ENCODE measurements around the gene EPHB3. TPM values are rescaled to one million over a fixed set of nuclear protein-coding genes. Genes with fewer than 3 reads are reported as not detected.

EPHB3 gene
- total RNA-seq, 1 experiment from 2014 or later, result 6.0 TPM

GRCh38 chr3:184541886-184542562 is 19.6 kb upstream of the EPHB3 start:
- Histone ChIP-seq H3K27ac (ENCODE audit: low read length) (no peak overlapping the region), H3K27me3 (ENCODE audit: control insufficient read depth, insufficient read depth, low read length) (peaks cover 16% of the 10 kb centered on the region), H3K36me3 (ENCODE audit: control insufficient read depth, insufficient read depth, low read length) (no peaks in the 10 kb centered on the region), H3K4me3 (ENCODE audit: low read depth in 2 of 2, low read length in 2 of 2) (no peak overlapping the region), H3K4me1 (ENCODE audit: control insufficient read depth, insufficient read depth, low read length) (no peaks in the 10 kb centered on the region), H3K9me3 (ENCODE audit: control insufficient read depth, insufficient read depth, low read depth, low read length) (no peaks in the 10 kb centered on the region)
- in situ Hi-C loops (cut with HindIII; ENCODE audit: low pct_unique_long_range_greater_than_20kb, low sequenced_read_pairs), result no loop called here
- ChIA-PET POLR2A (interaction anchor here (0.6 kb wide), 1 partner anchor 171 kb away, joined by 8 read pairs; no protein-coding TSS in a partner anchor), CTCF (interaction anchor here (0.6 to 6.2 kb wide), 6 partner anchors 29 to 276 kb away, joined by 3 to 53 read pairs (median 6); partner anchors contain the start of gene THPO)
- DNase-seq (ENCODE audit: low read depth, low spot score), result no peak
- no peak for ATAC-seq
- no TSS peak for BruUV-seq (replicated peaks)
- no peak for TF ChIP-seq TCF7L2 (IDR thresholded peaks at IDR 0.05; ENCODE audit: low read depth, low read length)
- TF ChIP-seq POLR2AphosphoS5 (IDR thresholded peaks at IDR 0.05; ENCODE audit: low read depth, low read length), result no peak
- TF ChIP-seq CTCF (IDR thresholded peaks at IDR 0.05), result no peak
- TF ChIP-seq, protein P1, sequence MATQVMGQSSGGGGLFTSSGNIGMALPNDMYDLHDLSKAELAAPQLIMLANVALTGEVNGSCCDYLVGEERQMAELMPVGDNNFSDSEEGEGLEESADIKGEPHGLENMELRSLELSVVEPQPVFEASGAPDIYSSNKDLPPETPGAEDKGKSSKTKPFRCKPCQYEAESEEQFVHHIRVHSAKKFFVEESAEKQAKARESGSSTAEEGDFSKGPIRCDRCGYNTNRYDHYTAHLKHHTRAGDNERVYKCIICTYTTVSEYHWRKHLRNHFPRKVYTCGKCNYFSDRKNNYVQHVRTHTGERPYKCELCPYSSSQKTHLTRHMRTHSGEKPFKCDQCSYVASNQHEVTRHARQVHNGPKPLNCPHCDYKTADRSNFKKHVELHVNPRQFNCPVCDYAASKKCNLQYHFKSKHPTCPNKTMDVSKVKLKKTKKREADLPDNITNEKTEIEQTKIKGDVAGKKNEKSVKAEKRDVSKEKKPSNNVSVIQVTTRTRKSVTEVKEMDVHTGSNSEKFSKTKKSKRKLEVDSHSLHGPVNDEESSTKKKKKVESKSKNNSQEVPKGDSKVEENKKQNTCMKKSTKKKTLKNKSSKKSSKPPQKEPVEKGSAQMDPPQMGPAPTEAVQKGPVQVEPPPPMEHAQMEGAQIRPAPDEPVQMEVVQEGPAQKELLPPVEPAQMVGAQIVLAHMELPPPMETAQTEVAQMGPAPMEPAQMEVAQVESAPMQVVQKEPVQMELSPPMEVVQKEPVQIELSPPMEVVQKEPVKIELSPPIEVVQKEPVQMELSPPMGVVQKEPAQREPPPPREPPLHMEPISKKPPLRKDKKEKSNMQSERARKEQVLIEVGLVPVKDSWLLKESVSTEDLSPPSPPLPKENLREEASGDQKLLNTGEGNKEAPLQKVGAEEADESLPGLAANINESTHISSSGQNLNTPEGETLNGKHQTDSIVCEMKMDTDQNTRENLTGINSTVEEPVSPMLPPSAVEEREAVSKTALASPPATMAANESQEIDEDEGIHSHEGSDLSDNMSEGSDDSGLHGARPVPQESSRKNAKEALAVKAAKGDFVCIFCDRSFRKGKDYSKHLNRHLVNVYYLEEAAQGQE (IDR thresholded peaks at IDR 0.05; ENCODE audit: insufficient read depth in 1 of 2, low read depth in 2 of 2, low read length in 1 of 2), result no peak
- TF ChIP-seq SIN3A (IDR thresholded peaks at IDR 0.05; ENCODE audit: borderline replicate concordance, insufficient read depth, low read depth, low read length), result no peak
- intact Hi-C loops (cut with micrococcal nuclease; ENCODE audit: unreplicated experiment), result no loop called here

DNA sequence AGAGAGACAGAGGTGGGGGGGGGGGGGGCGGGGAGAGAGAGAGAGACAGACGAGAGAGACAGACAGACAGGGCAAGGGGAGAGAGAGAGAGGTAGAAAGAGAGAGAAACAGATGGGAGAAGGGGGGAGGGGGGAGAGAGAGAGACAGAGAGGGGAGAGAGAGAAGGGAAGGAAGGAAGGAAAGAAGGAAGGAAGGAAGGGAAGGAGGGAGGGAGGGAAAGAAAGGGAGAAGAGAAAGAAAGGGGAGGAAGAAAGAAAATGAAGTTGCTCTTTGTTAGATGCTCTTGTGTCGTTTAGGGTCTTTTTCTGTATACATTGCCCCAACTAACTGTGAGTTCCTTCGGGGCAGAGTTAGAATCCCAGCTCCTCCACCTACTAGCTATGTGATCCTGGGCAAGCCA is 19.0 kb upstream of the EPHB3 start:
- intact Hi-C loops (cut with micrococcal nuclease; ENCODE audit: unreplicated experiment) (no loop called here), in situ Hi-C loops (cut with HindIII; ENCODE audit: low pct_unique_long_range_greater_than_20kb, low sequenced_read_pairs) (no loop called here)
- no TSS peak for BruUV-seq (replicated peaks)
- Histone ChIP-seq H3K27ac (ENCODE audit: low read length) (no peak overlapping the region), H3K4me1 (ENCODE audit: control insufficient read depth, insufficient read depth, low read length) (no peaks in the 10 kb centered on the region), H3K27me3 (ENCODE audit: control insufficient read depth, insufficient read depth, low read length) (peaks cover 12% of the 10 kb centered on the region), H3K36me3 (ENCODE audit: control insufficient read depth, insufficient read depth, low read length) (no peaks in the 10 kb centered on the region), H3K4me3 (ENCODE audit: low read depth in 2 of 2, low read length in 2 of 2) (no peak overlapping the region), H3K9me3 (ENCODE audit: control insufficient read depth, insufficient read depth, low read depth, low read length) (no peaks in the 10 kb centered on the region)
- POLR2A ChIA-PET, result interaction anchor here (0.6 kb wide), 1 partner anchor 171 kb away, joined by 8 read pairs; no protein-coding TSS in a partner anchor
- TF ChIP-seq TCF7L2 (IDR thresholded peaks at IDR 0.05; ENCODE audit: low read depth, low read length) (no peak), CTCF (IDR thresholded peaks at IDR 0.05) (no peak), SIN3A (IDR thresholded peaks at IDR 0.05; ENCODE audit: borderline replicate concordance, insufficient read depth, low read depth, low read length) (no peak), POLR2AphosphoS5 (IDR thresholded peaks at IDR 0.05; ENCODE audit: low read depth, low read length) (no peak)
- TF ChIP-seq, protein P1 (IDR thresholded peaks at IDR 0.05; ENCODE audit: insufficient read depth in 1 of 2, low read depth in 2 of 2, low read length in 1 of 2), result no peak
- ATAC-seq (no peak), DNase-seq (ENCODE audit: low read depth, low spot score) (no peak)
- CTCF ChIA-PET, result interaction anchor here (0.6 to 6.2 kb wide), 4 partner anchors 29 to 275 kb away, joined by 5 to 53 read pairs (median 8); no protein-coding TSS in a partner anchor

All from Panc1 (cell line).